Measurements from ENCODE around the gene TCF25.
A peak's percentile ranks its signal among the peaks of the same experiment; 100 is the strongest.

- no peak for TF ChIP-seq POLR2A (IDR thresholded peaks at IDR 0.05; ENCODE audit: low read depth)
- TF ChIP-seq EP300 (IDR thresholded peaks at IDR 0.05) = no peak
- peak in 1 of 2 donors; percentile 15 for TF ChIP-seq POLR2AphosphoS5 (IDR thresholded peaks at IDR 0.05)
Observed at GRCh38 chr16:89863741-89864526, 9.5 kb upstream of the TCF25 start.
